Measurements from ENCODE around the gene SOD3. TPM values are rescaled to one million over a fixed set of nuclear protein-coding genes. Genes with fewer than 3 reads are reported as not detected.

The SOD3 gene
- total RNA-seq, 1 donor from 2014 or later, result 22.9 TPM

GRCh38 chr4:24775032-24775605 is 20.3 kb upstream of the SOD3 start:
- no peaks in the 10 kb centered on the region for H3K9me3 Mint-ChIP-seq (ENCODE audit: low read depth)
- no peak for TF ChIP-seq CTCF (IDR thresholded peaks at IDR 0.05)
- H3K4me1 Mint-ChIP-seq (ENCODE audit: low read depth), result peaks cover 32% of the 10 kb centered on the region
- H3K27me3 Mint-ChIP-seq (ENCODE audit: low read depth), result no peaks in the 10 kb centered on the region
- no peak overlapping the region for H3K27ac Mint-ChIP-seq (ENCODE audit: unreplicated experiment)
- no peak overlapping the region for H3K4me3 Mint-ChIP-seq (ENCODE audit: unreplicated experiment)
- DNase-seq (ENCODE audit: low spot score), result no peak
- H3K36me3 Mint-ChIP-seq (ENCODE audit: low read depth), result no peaks in the 10 kb centered on the region

GRCh38 chr4:24775750-24776149 is 19.6 kb upstream of the SOD3 start:
- Mint-ChIP-seq H3K27ac (ENCODE audit: unreplicated experiment) (no peak overlapping the region), H3K4me1 (ENCODE audit: low read depth) (peaks cover 27% of the 10 kb centered on the region), H3K36me3 (ENCODE audit: low read depth) (no peaks in the 10 kb centered on the region)

GRCh38 chr4:24777536-24778463 is 17.6 kb upstream of the SOD3 start:
- H3K4me1 Mint-ChIP-seq (ENCODE audit: low read depth), result peaks cover 38% of the 10 kb centered on the region

More at GRCh38 chr4:24775750-24776149, 19.6 kb upstream of the SOD3 start:
- H3K4me3 Mint-ChIP-seq (ENCODE audit: unreplicated experiment), result no peak overlapping the region
- no peak for DNase-seq (ENCODE audit: low spot score)
- no peak for TF ChIP-seq CTCF (IDR thresholded peaks at IDR 0.05)
- H3K27me3 Mint-ChIP-seq (ENCODE audit: low read depth), result no peaks in the 10 kb centered on the region
- no peaks in the 10 kb centered on the region for H3K9me3 Mint-ChIP-seq (ENCODE audit: low read depth)

GRCh38 chr4:24778464-24779225 is 16.7 kb upstream of the SOD3 start:
- H3K4me3 Mint-ChIP-seq (ENCODE audit: unreplicated experiment), result no peak overlapping the region
- peaks cover 39% of the 10 kb centered on the region for H3K4me1 Mint-ChIP-seq (ENCODE audit: low read depth)
- no peaks in the 10 kb centered on the region for H3K9me3 Mint-ChIP-seq (ENCODE audit: low read depth)
- no peak for TF ChIP-seq CTCF (IDR thresholded peaks at IDR 0.05)
- H3K27ac Mint-ChIP-seq (ENCODE audit: unreplicated experiment), result peak overlapping the region; percentile 56
- DNase-seq (ENCODE audit: low spot score), result no peak
- no peaks in the 10 kb centered on the region for H3K36me3 Mint-ChIP-seq (ENCODE audit: low read depth)
- H3K27me3 Mint-ChIP-seq (ENCODE audit: low read depth), result no peaks in the 10 kb centered on the region

More at GRCh38 chr4:24777536-24778463, 17.6 kb upstream of the SOD3 start:
- Mint-ChIP-seq H3K36me3 (ENCODE audit: low read depth) (no peaks in the 10 kb centered on the region), H3K27ac (ENCODE audit: unreplicated experiment) (peak overlapping the region; percentile 53), H3K9me3 (ENCODE audit: low read depth) (no peaks in the 10 kb centered on the region), H3K27me3 (ENCODE audit: low read depth) (no peaks in the 10 kb centered on the region), H3K4me3 (ENCODE audit: unreplicated experiment) (no peak overlapping the region)
- no peak for TF ChIP-seq CTCF (IDR thresholded peaks at IDR 0.05)
- DNase-seq (ENCODE audit: low spot score), result no peak

- Mint-ChIP-seq H3K27ac (ENCODE audit: unreplicated experiment) (no peak overlapping the region), H3K27me3 (ENCODE audit: low read depth) (no peaks in the 10 kb centered on the region), H3K9me3 (ENCODE audit: low read depth) (peaks cover under 1% of the 10 kb centered on the region), H3K4me1 (ENCODE audit: low read depth) (peaks cover 39% of the 10 kb centered on the region), H3K36me3 (ENCODE audit: low read depth) (no peaks in the 10 kb centered on the region), H3K4me3 (ENCODE audit: unreplicated experiment) (no peak overlapping the region)
- TF ChIP-seq CTCF (IDR thresholded peaks at IDR 0.05), result no peak
- DNase-seq (ENCODE audit: low spot score), result no peak
Measured at GRCh38 chr4:24780936-24781495, 14.4 kb upstream of the SOD3 start.

All from chondrocyte (in vitro differentiated cells).